Measurements from ENCODE around the gene SLC15A1. TPM values are rescaled to one million over a fixed set of nuclear protein-coding genes. Genes with fewer than 3 reads are reported as not detected.

Gene SLC15A1
- total RNA-seq, 1 experiment from 2014 or later: not detected

GRCh38 chr13:98741741-98742435 lies 10.6 kb downstream of the SLC15A1 start:
- DNase-seq: no peak
- Histone ChIP-seq H3K79me2 (ENCODE audit: low read length) (no peaks in the 10 kb centered on the region), H3K4me2 (ENCODE audit: low read depth, low read length, poor library complexity, severe bottlenecking) (no peak overlapping the region), H3K27ac (ENCODE audit: low read length) (no peak overlapping the region), H3K4me1 (ENCODE audit: low read length) (no peaks in the 10 kb centered on the region), H3K9ac (ENCODE audit: low read length) (no peak overlapping the region), H3K9me2 (replicated peaks; ENCODE audit: insufficient read depth, low read length) (no peaks in the 10 kb centered on the region), H3K4me3 (ENCODE audit: low read length) (no peak overlapping the region), H3K27me3 (ENCODE audit: low read length) (no peaks in the 10 kb centered on the region), H3K36me3 (ENCODE audit: insufficient read depth, low read length) (no peaks in the 10 kb centered on the region), H4K20me1 (ENCODE audit: insufficient read depth, low read depth, low read length) (no peaks in the 10 kb centered on the region), H3K9me3 (ENCODE audit: low read length) (no peaks in the 10 kb centered on the region), H2AFZ (ENCODE audit: low read length) (no peak overlapping the region)

GRCh38 chr13:98740131-98740530 lies 12.3 kb downstream of the SLC15A1 start:
- Histone ChIP-seq H3K4me3 (ENCODE audit: low read length) (no peak overlapping the region), H3K36me3 (ENCODE audit: insufficient read depth, low read length) (no peaks in the 10 kb centered on the region), H3K9me3 (ENCODE audit: low read length) (no peaks in the 10 kb centered on the region), H3K27ac (ENCODE audit: low read length) (no peak overlapping the region), H3K9me2 (replicated peaks; ENCODE audit: insufficient read depth, low read length) (no peaks in the 10 kb centered on the region), H3K9ac (ENCODE audit: low read length) (no peak overlapping the region), H3K4me2 (ENCODE audit: low read depth, low read length, poor library complexity, severe bottlenecking) (no peak overlapping the region), H3K27me3 (ENCODE audit: low read length) (no peaks in the 10 kb centered on the region), H3K4me1 (ENCODE audit: low read length) (no peaks in the 10 kb centered on the region), H4K20me1 (ENCODE audit: insufficient read depth, low read depth, low read length) (no peaks in the 10 kb centered on the region), H2AFZ (ENCODE audit: low read length) (no peak overlapping the region), H3K79me2 (ENCODE audit: low read length) (no peaks in the 10 kb centered on the region)
- no peak for DNase-seq

GRCh38 chr13:98738993-98739392 lies 13.5 kb downstream of the SLC15A1 start:
- no peak for DNase-seq
- H3K9ac ChIP-seq (ENCODE audit: low read length): no peak overlapping the region
- H2AFZ ChIP-seq (ENCODE audit: low read length): no peak overlapping the region
- no peaks in the 10 kb centered on the region for H4K20me1 ChIP-seq (ENCODE audit: insufficient read depth, low read depth, low read length)
- H3K27me3 ChIP-seq (ENCODE audit: low read length): no peaks in the 10 kb centered on the region
- H3K4me3 ChIP-seq (ENCODE audit: low read length): no peak overlapping the region
- H3K27ac ChIP-seq (ENCODE audit: low read length): no peak overlapping the region
- no peaks in the 10 kb centered on the region for H3K9me3 ChIP-seq (ENCODE audit: low read length)
- no peaks in the 10 kb centered on the region for H3K79me2 ChIP-seq (ENCODE audit: low read length)
- H3K4me2 ChIP-seq (ENCODE audit: low read depth, low read length, poor library complexity, severe bottlenecking): no peak overlapping the region
- H3K9me2 ChIP-seq (replicated peaks; ENCODE audit: insufficient read depth, low read length): no peaks in the 10 kb centered on the region
- no peaks in the 10 kb centered on the region for H3K4me1 ChIP-seq (ENCODE audit: low read length)
- H3K36me3 ChIP-seq (ENCODE audit: insufficient read depth, low read length): no peaks in the 10 kb centered on the region

GRCh38 chr13:98738213-98738612 lies 14.3 kb downstream of the SLC15A1 start:
- H3K27me3 ChIP-seq (ENCODE audit: low read length): no peaks in the 10 kb centered on the region
- H3K36me3 ChIP-seq (ENCODE audit: insufficient read depth, low read length): no peaks in the 10 kb centered on the region
- no peak overlapping the region for H2AFZ ChIP-seq (ENCODE audit: low read length)
- no peaks in the 10 kb centered on the region for H4K20me1 ChIP-seq (ENCODE audit: insufficient read depth, low read depth, low read length)
- no peak for DNase-seq
- no peak overlapping the region for H3K4me2 ChIP-seq (ENCODE audit: low read depth, low read length, poor library complexity, severe bottlenecking)
- no peak overlapping the region for H3K27ac ChIP-seq (ENCODE audit: low read length)
- no peaks in the 10 kb centered on the region for H3K4me1 ChIP-seq (ENCODE audit: low read length)
- no peaks in the 10 kb centered on the region for H3K79me2 ChIP-seq (ENCODE audit: low read length)
- H3K9ac ChIP-seq (ENCODE audit: low read length): no peak overlapping the region
- no peak overlapping the region for H3K4me3 ChIP-seq (ENCODE audit: low read length)
- H3K9me2 ChIP-seq (replicated peaks; ENCODE audit: insufficient read depth, low read length): no peaks in the 10 kb centered on the region
- H3K9me3 ChIP-seq (ENCODE audit: low read length): no peaks in the 10 kb centered on the region

- H3K9ac ChIP-seq (ENCODE audit: low read length): no peak overlapping the region
- H3K9me2 ChIP-seq (replicated peaks; ENCODE audit: insufficient read depth, low read length): no peaks in the 10 kb centered on the region
- no peaks in the 10 kb centered on the region for H4K20me1 ChIP-seq (ENCODE audit: insufficient read depth, low read depth, low read length)
- no peaks in the 10 kb centered on the region for H3K79me2 ChIP-seq (ENCODE audit: low read length)
- H3K9me3 ChIP-seq (ENCODE audit: low read length): no peaks in the 10 kb centered on the region
- no peak overlapping the region for H3K27ac ChIP-seq (ENCODE audit: low read length)
- H3K36me3 ChIP-seq (ENCODE audit: insufficient read depth, low read length): no peaks in the 10 kb centered on the region
- no peak for DNase-seq
- no peaks in the 10 kb centered on the region for H3K27me3 ChIP-seq (ENCODE audit: low read length)
- no peak overlapping the region for H3K4me3 ChIP-seq (ENCODE audit: low read length)
- no peak overlapping the region for H2AFZ ChIP-seq (ENCODE audit: low read length)
- no peaks in the 10 kb centered on the region for H3K4me1 ChIP-seq (ENCODE audit: low read length)
- H3K4me2 ChIP-seq (ENCODE audit: low read depth, low read length, poor library complexity, severe bottlenecking): no peak overlapping the region
These were observed 20.5 kb downstream of the SLC15A1 start for GRCh38 chr13:98731925-98732324.

GRCh38 chr13:98731038-98731437 lies 21.4 kb downstream of the SLC15A1 start:
- Histone ChIP-seq H3K4me1 (ENCODE audit: low read length) (no peaks in the 10 kb centered on the region), H4K20me1 (ENCODE audit: insufficient read depth, low read depth, low read length) (no peaks in the 10 kb centered on the region), H3K27ac (ENCODE audit: low read length) (no peak overlapping the region), H3K36me3 (ENCODE audit: insufficient read depth, low read length) (no peaks in the 10 kb centered on the region), H2AFZ (ENCODE audit: low read length) (no peak overlapping the region), H3K27me3 (ENCODE audit: low read length) (no peaks in the 10 kb centered on the region), H3K9me3 (ENCODE audit: low read length) (no peaks in the 10 kb centered on the region), H3K4me2 (ENCODE audit: low read depth, low read length, poor library complexity, severe bottlenecking) (no peak overlapping the region), H3K9ac (ENCODE audit: low read length) (no peak overlapping the region), H3K79me2 (ENCODE audit: low read length) (no peaks in the 10 kb centered on the region), H3K4me3 (ENCODE audit: low read length) (no peak overlapping the region), H3K9me2 (replicated peaks; ENCODE audit: insufficient read depth, low read length) (no peaks in the 10 kb centered on the region)
- no peak for DNase-seq

- Histone ChIP-seq H3K4me3 (ENCODE audit: low read length) (no peak overlapping the region), H3K9me3 (ENCODE audit: low read length) (no peaks in the 10 kb centered on the region), H3K4me1 (ENCODE audit: low read length) (no peaks in the 10 kb centered on the region), H3K27ac (ENCODE audit: low read length) (no peak overlapping the region), H3K9me2 (replicated peaks; ENCODE audit: insufficient read depth, low read length) (no peaks in the 10 kb centered on the region), H3K4me2 (ENCODE audit: low read depth, low read length, poor library complexity, severe bottlenecking) (no peak overlapping the region), H3K27me3 (ENCODE audit: low read length) (no peaks in the 10 kb centered on the region), H3K36me3 (ENCODE audit: insufficient read depth, low read length) (no peaks in the 10 kb centered on the region), H4K20me1 (ENCODE audit: insufficient read depth, low read depth, low read length) (no peaks in the 10 kb centered on the region), H3K79me2 (ENCODE audit: low read length) (no peaks in the 10 kb centered on the region), H3K9ac (ENCODE audit: low read length) (no peak overlapping the region), H2AFZ (ENCODE audit: low read length) (no peak overlapping the region)
- no peak for DNase-seq
These were observed 22.0 kb downstream of the SLC15A1 start for GRCh38 chr13:98730441-98730840.

- no peak overlapping the region for H3K9ac ChIP-seq (ENCODE audit: low read length)
- H3K4me2 ChIP-seq (ENCODE audit: low read depth, low read length, poor library complexity, severe bottlenecking): no peak overlapping the region
- H2AFZ ChIP-seq (ENCODE audit: low read length): no peak overlapping the region
- DNase-seq: no peak
- no peak overlapping the region for H3K4me3 ChIP-seq (ENCODE audit: low read length)
- H3K27me3 ChIP-seq (ENCODE audit: low read length): no peaks in the 10 kb centered on the region
- H3K79me2 ChIP-seq (ENCODE audit: low read length): no peaks in the 10 kb centered on the region
- no peaks in the 10 kb centered on the region for H3K4me1 ChIP-seq (ENCODE audit: low read length)
- H3K9me2 ChIP-seq (replicated peaks; ENCODE audit: insufficient read depth, low read length): no peaks in the 10 kb centered on the region
- no peaks in the 10 kb centered on the region for H4K20me1 ChIP-seq (ENCODE audit: insufficient read depth, low read depth, low read length)
- no peaks in the 10 kb centered on the region for H3K36me3 ChIP-seq (ENCODE audit: insufficient read depth, low read length)
- H3K27ac ChIP-seq (ENCODE audit: low read length): no peak overlapping the region
- no peaks in the 10 kb centered on the region for H3K9me3 ChIP-seq (ENCODE audit: low read length)
These were observed 22.8 kb downstream of the SLC15A1 start for GRCh38 chr13:98729658-98730057.

Measured in Karpas-422 (cell line).